Stimulated activated CD4-positive, alpha-beta T cell treated with anti-CD3 and anti-CD28 coated beads, Interleukin-4, amount 100 ng/mL, for 24 hours (primary cell): ENCODE data around the gene GRAP.
"Not testable (repeated sequence)": the region's sequence is repeated elsewhere in the genome, so short reads cannot be mapped to it uniquely, and the experiment has no call there.

Source experiments
- DNase-seq: peaks from one replicate; pipeline ENCODE4 v3.0.0-alpha.2; 2020

Gene GRAP

DNA sequence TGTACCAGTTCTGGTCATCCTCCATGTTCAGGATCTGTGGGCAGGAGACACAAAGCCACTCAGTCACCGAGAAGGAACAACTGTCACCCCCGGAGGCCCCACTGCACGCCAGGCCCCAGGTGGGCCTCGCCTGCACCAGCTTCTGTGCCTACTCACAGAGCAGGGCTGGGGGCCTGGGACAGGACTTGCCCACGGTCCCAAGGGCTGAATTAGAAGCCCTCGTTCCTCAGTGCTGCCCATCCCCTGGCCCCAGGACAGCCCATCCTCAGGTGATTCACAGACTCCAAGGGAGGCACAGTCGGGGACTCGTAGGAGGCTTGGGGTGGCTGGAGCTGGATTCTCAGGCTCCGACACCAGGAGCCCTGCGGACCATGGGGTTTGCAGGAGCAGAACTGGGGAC is 4.9 kb downstream of the GRAP start:
- DNase-seq = not testable (repeated sequence)

- DNase-seq = not testable (repeated sequence)
Measured at GRCh38 chr17:19040350-19040749, 6.4 kb downstream of the GRAP start.

DNA sequence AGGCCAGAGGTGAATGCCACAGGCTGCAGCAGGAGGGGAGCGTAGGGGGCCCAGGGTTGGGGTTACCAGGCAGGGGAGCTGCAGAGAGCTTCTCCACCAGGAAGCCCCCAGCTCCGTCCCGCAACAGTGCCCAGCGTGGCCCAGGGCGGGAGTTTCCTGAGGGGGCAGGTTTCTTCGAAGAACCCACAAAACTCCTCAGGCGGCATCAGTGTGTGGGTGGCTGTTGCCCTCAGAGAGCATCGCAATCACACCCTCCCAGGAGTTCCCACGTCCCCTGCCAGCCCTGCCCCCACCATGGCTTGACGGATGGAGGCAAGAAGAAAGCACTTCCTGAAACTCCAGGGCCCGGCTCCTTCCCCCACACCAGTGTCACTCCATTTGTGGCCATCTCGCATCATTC is 8.0 kb downstream of the GRAP start:
- not testable (repeated sequence) for DNase-seq

DNA sequence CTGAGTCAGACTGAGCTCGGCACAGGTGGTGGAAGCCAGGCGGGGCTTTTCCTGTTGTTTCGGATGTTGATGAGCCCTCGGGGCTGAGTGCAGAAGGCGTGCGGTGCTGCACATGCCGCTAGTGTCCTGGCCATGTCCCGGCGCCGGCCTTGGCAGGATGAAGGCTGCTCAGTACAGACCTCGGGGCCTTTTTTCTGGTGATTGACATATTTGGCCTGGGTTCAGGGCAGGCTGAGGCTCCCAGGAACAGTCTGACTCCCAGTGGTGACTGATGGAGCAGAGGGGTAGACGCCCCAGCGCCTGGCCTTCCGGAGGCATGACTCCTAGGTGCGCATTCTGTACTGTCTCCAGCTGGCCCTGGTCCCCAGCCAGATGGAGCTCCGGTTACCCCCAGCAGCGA is 8.8 kb downstream of the GRAP start:
- DNase-seq = not testable (repeated sequence)

GRCh38 chr17:19037547-19037946 is 9.2 kb downstream of the GRAP start:
- DNase-seq = not testable (repeated sequence)

- not testable (repeated sequence) for DNase-seq
Measured at GRCh38 chr17:19036186-19036585, 10.6 kb downstream of the GRAP start.

DNA sequence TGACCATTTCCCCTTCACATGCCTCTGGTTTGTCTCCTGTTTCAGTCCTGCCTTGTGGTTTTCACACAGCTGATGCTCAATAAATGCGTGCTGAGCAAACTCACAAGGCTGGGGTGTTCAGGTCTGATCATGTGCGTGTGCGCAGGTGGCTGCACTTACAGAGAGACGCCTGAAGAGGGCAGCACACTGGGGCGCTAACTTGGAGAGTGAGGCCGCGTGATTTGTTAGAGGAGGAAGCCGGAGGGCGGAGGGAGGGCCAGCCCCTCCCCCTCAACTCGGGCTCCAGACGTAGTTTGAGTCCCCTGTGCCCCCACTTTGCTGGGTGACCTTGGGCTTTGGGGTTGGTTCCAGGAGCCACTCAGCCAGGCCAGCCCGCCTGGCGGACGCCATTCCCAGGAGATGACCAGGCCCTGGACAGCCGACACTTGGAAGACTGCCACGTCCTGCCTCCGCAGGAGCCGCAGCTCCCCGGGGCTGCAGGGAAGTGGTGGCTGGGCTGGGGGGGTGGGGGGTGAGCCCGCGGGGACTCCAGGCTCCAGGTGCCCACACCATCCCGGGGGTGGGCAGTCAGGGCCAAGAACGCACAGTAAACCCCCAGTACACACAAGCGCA is 14.3 kb downstream of the GRAP start:
- DNase-seq = not testable (repeated sequence)

GRCh38 chr17:19031729-19032128 is 15.0 kb downstream of the GRAP start:
- peak; percentile 58 for DNase-seq

DNA sequence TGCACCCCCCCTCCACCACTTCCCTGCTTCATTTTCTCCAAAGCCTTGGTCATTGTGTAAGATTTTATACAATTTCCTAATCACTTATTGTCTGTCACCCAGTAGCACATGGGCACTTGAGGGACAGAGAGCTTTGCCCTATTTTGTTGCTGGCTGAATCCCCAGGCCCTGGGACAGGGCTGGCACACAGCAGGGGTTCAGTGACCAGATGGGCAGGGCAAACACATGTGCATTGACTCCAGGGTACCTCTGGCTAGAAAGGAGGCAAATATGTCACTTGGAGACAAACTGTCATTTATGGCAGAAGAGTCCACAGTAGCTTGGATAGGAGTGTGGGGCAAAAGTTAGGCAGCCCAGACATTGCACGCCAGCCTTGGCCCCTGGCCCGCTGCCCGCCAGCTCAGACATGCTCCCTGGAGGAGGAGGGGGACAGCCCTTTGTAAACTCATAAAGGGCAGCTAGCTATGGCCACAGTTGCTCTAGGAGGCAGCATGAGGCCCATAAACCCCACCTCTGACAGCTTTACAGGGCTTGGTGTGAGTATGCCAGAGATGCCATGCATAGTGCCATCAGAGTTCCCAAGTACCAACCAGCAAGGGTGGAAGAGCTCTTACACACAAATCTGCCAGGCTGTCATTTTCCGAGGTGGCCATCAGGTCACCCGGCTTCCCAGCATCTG is 15.8 kb downstream of the GRAP start:
- DNase-seq = not testable (repeated sequence)

GRCh38 chr17:19029740-19030139 is 17.0 kb downstream of the GRAP start:
- DNase-seq = not testable (repeated sequence)

DNA sequence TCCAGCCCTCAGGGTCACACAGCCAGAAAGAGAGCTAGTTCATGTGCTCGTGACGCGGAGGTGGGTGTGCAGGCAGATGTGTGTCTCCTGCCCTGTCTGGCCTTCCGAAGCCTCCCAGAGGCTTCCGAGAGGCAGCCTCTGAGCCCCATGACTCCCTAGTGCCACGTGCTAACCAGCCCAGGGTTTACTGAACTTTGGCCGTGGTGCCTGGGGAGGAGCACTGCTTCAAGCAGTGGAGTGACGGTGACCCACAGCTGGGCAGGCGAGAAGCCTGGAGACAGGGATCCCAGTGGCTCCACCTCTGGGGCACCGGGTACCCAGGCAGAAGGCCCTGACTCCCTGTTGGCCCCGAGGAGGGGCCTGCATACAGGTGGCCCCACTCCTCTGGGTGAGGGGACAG is 18.1 kb downstream of the GRAP start:
- not testable (repeated sequence) for DNase-seq

DNA sequence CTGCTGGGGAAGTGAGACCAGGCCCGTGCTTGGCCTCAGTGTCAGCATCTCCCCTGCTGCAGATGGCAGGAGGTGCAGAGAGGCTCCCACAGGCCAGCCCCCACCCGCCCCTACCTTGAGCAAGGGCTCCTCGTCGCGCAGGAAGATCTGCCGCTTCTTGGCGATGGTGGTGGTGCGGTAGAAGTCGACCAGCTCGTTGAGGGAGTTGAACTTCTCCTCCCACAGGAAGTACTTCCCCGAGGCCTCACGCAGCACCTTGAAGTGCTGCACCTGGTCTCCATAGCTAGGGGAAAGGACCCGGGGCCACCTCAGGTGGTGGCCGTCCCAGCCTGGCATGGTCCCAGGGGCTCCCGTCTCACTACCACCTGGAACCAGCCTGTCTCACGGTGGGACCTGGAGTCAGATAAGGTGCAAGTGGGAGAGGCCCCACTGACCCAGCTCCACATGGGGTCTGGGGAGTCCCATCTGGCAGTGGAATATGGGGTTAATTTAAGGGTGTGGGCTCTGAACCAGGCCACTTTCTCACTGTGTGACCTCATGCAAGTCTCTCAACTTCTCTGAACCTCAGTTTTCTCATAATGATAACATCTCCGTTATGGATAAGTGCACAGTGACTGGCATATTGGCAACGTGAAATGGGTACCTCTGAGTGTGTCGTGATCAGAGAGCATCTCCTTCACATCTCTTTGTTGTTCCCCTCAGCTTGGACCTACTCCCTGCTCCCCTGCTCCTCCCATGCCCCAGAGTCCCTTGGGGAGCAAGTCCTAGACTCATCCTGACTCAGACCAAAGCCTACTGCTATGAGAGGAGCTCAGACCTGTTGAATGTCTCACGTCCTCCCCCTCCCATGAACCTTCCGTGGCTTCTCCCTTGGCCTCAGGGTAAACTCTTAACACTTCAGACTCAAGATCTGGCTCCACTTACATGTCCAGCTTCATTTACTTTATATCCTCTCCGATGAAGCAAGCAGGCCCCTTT is 22.4 kb downstream of the GRAP start:
- no peak for DNase-seq

GRCh38 chr17:19023209-19023999 is 23.4 kb downstream of the GRAP start:
- no peak for DNase-seq

- DNase-seq = no peak
Measured at GRCh38 chr17:19022747-19023146, 24.0 kb downstream of the GRAP start.

- no peak for DNase-seq
Measured at GRCh38 chr17:19022128-19022527, 24.6 kb downstream of the GRAP start.

GRCh38 chr17:19021622-19022083 is 25.1 kb downstream of the GRAP start:
- DNase-seq = peak; percentile 36

DNA sequence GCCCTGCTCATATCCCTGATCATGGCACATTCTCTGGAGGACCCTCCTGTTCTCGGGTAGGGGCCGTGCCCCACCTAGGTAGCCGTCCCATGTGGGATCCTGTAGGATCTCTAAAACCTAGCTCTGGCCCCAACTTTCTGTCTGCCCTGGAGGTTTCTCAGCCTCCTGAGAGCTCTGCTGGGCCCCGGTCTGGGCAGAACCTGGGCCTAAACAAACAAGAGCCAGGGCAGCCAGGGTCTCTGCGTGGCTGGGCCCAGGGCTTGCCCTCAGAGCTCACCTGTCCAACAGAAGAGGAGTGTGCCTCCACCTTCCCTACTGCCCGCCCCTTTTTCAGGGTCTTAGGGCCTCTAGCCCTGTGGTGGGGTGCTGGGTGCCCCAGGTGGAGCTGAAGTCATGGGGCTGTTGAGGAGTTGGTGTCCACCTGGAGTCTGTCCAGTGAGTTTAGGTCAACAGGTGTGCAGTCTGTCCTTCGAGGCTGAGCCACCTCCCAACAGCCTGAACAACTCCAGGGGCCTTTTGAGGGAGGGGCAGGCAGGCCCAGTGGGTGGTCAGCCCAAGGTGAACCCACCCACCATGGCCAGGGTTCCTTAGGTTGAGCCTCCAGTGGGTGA is 25.6 kb downstream of the GRAP start:
- not testable (repeated sequence) for DNase-seq

- DNase-seq = no peak
Measured at GRCh38 chr17:19020016-19020415, 26.7 kb downstream of the GRAP start.

- DNase-seq = no peak
Measured at GRCh38 chr17:19019041-19019941, 27.5 kb downstream of the GRAP start.

DNA sequence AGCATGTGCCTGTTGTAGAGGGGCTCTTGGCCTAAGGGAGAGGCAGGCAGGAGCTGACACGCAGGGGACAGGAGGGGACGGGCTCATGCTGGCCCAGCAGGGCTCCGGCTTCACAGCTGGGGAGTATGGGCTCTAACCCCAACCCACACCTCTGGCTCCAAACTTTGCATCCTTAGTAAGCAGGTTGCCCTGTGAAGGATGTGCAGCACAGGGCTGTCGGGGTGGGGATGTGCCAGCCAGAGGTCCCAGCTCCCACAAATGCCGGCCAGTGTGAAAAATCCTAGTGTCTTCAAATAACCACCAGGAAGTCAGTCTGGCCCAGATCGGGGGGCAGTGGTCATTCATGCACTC is 28.2 kb downstream of the GRAP start:
- no peak for DNase-seq
